ENCODE measurements around the gene KL.

KL gene

DNA sequence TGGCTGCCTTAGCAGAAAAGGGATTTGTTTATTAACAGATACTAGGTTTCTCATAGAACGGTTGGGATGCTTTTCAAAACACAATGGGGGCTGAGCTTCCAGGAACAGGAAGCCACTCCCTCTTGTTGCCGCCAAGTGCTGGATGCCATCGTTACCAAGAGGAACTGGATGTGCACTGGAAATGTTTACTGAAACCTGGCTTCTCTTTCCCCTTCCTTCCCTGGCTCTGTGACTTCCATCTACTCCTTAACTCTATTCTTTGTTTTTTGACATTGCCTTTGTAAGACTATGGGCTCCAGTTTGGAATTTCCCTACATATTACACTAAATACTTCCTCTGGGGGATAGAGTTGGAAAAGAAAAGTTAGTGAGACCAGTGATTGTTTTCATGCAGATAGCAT is 11.7 kb upstream of the KL start:
- DNase-seq (ENCODE audit: low spot score) = no peak

DNA sequence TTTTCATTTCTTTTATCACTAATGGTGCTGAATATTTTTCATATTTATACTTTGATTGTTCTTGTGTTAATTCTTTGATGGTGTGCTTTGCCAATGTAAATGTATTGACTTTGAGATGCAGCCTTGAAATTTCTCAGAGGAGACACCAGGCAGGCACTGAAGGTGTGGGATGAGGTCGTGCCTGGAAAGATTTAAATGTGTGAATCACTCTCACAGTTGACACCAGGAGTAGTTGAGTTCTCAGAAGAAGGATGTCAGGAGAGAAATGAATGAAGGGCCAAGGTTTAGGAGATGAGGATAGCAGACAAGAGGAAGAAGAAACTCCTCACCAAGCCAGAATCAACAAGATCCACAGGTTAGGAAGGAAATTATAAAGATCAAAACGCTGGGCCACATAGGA is 10.1 kb upstream of the KL start:
- no peak for DNase-seq (ENCODE audit: low spot score)

GRCh38 chr13:33006638-33007037 is 9.6 kb upstream of the KL start:
- no peak for DNase-seq (ENCODE audit: low spot score)

DNA sequence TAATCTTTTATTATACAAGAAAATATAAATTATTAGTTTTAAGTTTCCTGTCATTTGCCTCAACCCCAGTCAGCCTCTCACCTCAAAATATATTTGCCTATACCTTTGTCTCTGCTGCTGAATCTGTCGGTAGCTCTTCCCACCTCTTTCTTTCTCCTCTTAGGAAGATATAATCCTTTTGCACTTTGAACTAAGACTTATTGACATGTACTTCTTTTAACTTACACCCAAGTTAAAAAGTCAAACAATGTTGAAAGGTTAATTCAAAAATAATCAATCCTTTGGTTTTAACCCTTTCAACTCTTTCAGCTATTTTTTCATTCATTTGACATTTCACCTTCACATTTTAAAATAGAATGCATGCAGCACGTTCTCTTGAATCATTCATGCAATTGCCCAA is 9.0 kb upstream of the KL start:
- DNase-seq (ENCODE audit: low spot score) = no peak

GRCh38 chr13:33007950-33008349 is 8.3 kb upstream of the KL start:
- DNase-seq (ENCODE audit: low spot score) = no peak

GRCh38 chr13:33008946-33009722 is 7.1 kb upstream of the KL start:
- DNase-seq (ENCODE audit: low spot score) = no peak

DNA sequence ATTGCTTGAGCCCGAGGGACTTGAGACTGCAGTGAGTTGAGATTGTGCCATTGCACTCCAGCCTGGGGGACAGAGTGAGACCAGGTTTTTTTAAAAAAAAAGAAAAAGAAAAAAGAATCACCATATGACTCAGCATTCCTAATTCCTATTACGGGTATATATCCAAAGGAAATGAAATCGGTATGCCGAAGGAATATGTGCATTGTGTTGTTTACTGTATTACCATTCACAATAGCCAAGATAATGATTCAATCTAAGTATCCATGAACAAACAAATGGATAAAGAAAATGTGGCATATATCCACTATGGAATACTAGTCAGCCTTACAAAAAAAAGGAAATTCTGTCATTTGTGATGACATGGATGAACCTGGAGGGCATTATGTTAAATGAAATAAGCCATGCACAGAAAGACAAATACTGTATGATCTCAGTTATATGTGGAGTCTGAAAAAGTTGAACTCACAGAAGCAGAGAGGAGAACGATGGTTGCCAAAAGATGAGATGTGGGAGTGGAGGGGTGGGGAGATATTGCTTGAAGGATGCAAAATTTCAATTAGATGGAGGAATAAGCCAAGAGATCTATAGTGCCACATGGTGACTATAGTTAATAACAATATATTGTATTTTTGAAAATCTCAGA is 4.3 kb upstream of the KL start:
- DNase-seq (ENCODE audit: low spot score) = no peak

DNA sequence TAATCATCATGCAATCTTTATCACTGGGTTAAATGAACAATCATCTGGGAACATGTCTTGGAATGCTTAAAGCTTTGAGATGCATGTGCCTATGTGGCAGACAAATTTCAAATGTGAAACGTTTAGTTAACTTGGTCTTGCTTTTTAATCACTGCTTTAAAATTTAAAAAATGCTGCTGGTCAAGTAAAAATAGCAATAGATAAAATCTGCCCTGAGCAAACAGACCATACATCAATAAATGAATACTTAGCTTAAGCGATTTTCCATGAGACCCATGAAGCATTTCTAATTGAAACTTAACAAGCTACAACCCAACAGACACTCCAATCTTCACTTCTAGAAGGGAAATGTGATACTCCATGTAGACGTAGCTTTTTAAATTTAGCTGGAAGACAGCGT is 1.9 kb upstream of the KL start:
- DNase-seq (ENCODE audit: low spot score) = no peak

GRCh38 chr13:33015241-33015668 is 968 bp upstream of the KL start:
- no peak for DNase-seq (ENCODE audit: low spot score)

- DNase-seq (ENCODE audit: low spot score) = no peak
These were observed 366 bp upstream of the KL start for GRCh38 chr13:33015791-33016323.

GRCh38 chr13:33017323-33017929 is 1.2 kb downstream of the KL start:
- no peak for DNase-seq (ENCODE audit: low spot score)

DNA sequence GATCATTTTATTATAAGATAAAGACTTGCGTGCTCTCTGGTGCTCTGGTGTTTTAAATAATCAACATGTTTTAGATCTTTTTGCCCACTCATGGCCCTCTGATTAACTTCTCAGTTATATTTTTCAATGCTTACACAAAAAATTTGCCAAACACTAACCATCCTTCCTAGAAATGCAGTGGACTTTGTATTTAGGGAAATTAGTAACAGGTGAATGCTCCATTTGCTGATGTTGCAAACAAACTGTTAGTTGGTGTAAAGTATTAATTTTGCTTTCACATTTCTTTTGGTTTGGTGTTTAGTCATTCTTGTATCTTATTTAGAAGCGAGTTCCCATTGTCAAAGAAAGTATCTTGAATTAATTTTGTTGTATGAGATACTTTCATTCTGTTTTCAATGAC is 2.7 kb downstream of the KL start:
- no peak for DNase-seq (ENCODE audit: low spot score)

DNA sequence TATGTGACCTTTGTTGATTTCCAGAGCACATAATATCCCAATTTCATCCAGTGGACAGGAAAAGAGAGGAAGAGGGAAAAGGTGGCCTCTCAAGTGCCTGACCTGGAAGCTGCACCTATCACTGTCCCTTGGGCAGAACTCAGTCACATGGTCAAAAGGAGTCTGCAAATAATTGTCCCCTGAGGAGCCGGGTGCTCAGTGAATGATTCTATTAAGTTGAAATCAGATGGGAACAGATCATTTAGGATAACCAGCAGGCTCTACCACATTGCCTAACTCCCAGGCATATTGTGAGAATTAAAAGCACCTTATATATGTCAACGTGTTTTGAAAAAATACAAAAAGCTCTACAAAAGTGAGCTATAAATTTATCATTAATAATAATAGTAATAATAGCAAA is 6.8 kb downstream of the KL start:
- DNase-seq (ENCODE audit: low spot score) = no peak

DNA sequence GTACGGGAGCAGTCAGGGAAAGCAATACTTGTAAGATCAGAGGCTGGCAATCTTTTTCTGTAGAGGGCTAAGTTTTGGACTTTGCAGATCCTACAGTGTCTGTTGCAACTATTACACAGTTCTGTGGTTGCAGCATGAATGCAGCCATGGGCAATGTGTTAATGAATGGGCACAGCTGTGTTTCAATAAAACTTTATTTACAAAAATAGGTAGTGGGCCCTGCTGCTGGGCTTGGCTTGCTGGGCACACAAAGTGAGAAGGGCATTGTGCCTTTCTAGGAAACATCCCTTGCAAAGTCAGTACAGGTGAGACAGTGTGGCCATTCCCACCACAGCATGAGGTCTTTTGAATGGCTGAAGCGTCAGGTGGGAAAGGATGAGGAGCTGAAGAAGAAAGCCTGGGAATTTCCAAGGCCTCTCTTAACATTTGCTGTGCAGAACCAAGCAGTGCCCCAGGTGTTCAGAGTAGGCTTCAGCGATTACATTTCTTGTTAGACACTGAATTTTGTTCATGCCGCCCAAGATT is 9.1 kb downstream of the KL start:
- DNase-seq (ENCODE audit: low spot score) = no peak

- DNase-seq (ENCODE audit: low spot score) = no peak
These were observed 10.4 kb downstream of the KL start for GRCh38 chr13:33026489-33027152.

- DNase-seq (ENCODE audit: low spot score) = no peak
These were observed 12.4 kb downstream of the KL start for GRCh38 chr13:33028620-33029019.

DNA sequence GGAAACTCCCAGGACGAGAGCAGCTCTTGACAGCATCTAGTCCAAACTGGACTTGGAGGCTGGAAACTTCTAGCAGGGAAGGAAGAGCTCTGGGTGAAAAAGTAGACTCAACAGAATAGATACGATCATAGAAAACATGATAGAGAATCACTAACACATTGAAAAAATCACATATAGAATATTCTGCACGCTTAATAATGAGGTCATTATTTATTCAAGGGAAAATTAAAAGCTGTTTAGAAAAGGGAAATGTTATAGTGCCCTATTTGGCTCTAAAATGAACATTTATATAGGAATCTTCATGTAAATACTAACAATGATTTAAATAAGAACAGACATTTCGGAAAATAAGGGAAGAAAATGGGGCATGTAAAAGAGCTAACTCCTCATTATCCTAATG is 15.1 kb downstream of the KL start:
- no peak for DNase-seq (ENCODE audit: low spot score)

DNA sequence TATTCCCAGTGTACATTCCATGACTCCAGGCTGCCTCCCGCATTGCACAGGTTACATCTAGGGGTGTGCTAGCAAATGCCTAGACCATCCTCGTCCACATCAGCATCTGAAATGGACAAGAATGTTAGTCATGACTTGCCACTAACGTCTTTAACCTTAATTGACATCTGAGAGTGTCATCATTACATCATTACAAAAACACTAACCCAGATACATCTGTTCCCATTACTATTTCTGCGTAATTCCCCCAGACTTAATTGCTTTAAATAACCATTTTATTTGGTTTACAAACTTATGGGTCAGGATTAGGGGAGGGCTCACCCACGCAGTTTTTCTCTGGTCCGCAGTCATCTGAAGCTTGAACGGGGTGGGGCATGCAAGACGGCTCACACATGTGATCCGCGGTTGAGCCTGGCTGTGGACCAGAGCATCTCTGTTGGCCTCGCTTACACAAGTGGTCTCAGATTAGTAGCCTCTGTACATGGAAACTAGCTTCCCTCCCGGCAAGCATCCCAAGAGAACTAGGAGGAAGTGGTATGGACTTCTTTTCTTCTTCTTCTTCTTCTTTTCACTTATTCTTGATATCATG is 15.9 kb downstream of the KL start:
- DNase-seq (ENCODE audit: low spot score) = no peak

DNA sequence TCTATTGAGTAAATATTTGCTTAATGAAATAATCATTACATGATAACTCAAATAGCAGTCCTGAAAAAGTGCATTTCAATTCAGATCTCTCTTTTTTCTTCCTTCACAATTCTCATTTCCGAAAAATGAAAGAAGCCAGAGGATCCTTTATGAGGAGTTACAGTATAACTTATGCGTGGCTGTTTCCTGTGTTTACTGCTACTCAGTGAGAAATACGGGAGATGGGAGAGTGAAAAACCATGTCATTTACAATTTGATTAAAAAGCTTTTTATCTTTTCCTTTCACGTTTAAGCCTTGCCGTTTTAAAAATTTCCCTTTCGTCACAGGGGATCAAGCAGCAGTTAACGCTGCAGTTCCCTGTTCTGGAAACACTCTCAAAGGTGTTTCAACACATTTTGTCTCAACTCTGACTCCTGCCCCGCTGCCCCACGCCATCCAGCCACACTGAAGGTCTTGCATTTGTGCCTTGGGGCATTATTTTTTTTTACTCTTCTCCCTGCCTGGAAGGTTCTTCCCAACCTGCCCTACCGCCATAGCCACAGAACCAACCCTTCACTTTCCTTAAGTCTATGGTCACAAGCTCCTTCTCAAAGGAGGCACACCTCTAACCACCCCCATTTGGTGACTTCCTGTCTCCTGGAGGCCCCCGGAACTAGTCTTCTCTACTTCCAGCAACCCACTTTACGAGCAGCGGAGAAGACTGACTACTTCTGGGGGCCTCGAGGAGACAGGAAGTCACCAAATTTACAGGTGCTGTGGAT is 17.0 kb downstream of the KL start:
- no peak for DNase-seq (ENCODE audit: low spot score)

DNA sequence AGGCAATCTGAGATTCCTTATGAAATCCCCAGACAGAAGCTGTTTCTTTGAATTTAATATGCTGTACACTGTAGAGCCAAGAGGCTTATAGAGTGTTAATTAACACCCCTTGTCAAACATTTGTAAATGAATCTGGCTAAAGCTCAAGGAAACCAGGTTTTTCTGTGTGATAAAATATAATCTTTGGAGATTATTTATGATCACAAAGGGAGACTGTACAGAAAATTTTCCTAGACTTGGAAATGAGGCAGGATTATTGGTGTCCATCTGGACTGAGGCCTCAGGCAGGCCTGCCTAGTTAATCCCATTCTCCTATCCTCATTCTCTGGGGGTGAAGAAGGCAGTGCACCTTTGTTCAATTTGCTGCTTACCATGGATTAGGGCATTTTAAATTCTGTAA is 17.8 kb downstream of the KL start:
- DNase-seq (ENCODE audit: low spot score) = no peak

DNA sequence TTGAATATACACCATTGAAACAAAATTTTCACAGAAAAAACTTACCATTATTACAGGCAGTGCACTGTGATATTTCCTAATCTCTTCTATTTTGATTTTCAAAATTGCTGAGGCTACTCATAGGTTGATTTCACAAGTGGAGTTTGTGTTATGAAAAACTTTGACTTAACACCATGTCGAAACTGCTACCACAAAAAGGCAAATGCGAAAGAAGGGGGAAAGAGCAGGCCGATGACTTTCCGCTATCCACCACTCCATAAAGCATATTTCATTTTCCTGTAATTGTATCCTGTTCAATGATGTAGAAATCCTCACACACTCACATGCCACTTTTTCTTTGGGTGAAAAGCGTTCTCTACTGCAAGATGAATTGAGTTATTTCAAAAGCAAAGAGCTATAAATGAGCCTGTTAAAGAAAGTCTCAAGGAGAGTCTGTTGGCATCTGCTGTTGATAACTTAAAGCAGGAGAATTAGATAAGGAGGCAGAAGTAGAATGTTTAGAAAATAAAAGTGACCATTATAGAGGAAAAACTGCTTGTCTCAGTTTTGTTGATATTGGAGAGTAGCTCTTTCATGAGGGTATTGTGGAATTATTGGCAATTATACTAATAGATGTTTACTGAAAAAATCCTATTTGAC is 18.8 kb downstream of the KL start:
- no peak for DNase-seq (ENCODE audit: low spot score)
